GM19193 (cell line): Measurements from ENCODE around the gene PRSS36.

Source experiments
- POLR2A ChIP-seq: IDR thresholded peaks from 4 replicates; pipeline ENCODE4 v1.6.1; 2011; ENCODE audit not compliant: insufficient read depth, insufficient read length; ENCODE audit errors: extremely low read depth

PRSS36 gene

DNA sequence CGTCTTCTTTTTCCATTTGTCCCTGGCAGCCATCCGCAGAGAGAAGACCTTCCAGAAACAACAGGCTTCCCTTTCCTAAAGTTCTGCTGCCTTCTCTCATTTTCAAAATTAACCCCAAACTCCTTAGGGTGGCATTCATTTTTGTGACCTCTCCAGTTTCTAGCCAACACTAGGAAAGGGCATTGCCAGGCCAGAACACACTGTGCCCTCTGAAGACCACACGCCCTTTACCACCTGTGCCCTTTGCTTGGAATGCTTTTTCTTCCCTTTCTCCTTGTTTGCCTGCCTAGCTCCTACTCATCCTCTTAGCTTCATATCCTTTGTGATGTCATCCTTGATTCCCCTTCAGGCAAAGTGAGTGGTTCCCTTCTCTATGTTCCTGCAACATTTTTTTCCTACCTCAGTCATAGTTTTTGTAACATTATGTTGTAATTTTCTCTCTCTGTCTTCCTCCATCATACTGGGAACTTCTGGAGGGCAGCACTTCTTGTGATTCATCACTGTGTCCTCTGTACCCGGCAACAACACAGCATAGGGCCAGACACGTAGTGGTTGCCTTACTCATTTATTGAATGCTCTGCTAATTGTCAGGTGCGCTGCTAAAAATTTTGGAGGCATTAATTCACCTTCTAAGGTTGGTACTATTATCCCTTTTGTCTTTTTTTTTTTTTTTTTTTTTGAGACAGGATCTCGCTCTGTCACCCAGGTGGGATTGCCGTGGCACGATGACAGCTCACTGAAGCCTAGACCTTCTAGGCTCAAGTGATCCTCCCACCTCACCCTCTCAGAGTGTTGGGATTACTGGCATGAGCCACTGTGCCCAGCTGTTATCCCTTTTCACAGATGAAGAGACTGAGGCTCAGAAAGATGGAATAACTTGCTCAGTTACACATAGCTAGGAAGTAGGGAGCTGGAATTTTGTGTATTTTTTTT is 31.4 kb downstream of the PRSS36 start:
- TF ChIP-seq POLR2A: no peak

DNA sequence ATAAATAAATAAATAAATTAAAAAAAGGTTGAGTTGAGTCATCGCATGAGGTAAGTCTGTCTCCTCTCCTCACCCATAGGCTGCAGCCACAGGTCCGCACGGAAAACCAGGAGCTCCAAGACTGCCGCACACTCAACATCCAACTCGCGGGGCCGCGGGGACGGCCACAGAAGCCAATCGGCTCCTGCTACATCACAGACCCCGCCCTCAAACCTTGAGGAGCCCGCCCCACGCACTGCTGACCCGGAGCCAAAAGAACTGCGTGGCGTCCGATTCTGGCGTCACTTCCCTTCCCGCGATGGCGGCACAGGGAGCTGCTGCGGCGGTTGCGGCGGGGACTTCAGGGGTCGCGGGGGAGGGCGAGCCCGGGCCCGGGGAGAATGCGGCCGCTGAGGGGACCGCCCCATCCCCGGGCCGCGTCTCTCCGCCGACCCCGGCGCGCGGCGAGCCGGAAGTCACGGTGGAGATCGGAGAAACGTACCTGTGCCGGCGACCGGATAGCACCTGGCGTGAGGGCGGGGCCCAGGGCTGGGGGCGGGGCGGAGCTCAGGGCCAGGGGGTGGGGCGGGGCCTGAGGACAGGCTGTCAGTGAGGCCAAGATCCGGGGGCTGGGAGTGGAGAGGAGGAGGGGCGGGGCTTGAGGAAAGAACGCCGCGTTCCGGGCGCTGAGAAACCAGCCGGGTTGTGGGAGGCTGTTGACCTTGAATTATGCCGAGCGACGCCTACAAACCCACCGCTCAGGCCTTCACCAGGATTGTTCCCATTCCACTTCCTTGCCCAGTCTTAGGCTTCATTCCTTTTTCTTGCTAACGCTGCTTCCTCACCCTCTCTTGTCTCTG is 32.3 kb downstream of the PRSS36 start, which contains the start of gene KAT8:
TSS of gene KAT8 (plus strand) at position 281 of the 839 bp plus-strand sequence. CDS start at position 299, 18 bp downstream.
- TF ChIP-seq POLR2A: peak; percentile 94

DNA sequence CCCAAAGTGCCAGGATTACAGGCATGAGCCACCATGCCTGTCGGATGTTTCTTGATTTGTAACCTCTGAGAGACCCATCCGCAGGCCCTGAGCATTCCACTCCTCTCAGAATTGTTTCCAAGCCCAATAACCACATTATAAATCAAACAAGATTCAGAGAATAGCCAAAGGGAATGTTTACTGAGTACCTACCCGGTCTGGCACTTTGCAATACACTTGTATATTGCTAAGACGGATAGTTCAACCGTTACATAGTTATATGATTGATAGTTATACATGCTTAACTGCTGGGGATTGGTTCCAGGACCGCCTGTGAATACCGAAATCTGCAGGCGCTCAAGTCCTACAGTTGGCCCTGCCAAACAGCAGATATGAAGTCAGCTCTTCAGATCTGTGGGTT is 35.4 kb downstream of the PRSS36 start:
- no peak for TF ChIP-seq POLR2A

DNA sequence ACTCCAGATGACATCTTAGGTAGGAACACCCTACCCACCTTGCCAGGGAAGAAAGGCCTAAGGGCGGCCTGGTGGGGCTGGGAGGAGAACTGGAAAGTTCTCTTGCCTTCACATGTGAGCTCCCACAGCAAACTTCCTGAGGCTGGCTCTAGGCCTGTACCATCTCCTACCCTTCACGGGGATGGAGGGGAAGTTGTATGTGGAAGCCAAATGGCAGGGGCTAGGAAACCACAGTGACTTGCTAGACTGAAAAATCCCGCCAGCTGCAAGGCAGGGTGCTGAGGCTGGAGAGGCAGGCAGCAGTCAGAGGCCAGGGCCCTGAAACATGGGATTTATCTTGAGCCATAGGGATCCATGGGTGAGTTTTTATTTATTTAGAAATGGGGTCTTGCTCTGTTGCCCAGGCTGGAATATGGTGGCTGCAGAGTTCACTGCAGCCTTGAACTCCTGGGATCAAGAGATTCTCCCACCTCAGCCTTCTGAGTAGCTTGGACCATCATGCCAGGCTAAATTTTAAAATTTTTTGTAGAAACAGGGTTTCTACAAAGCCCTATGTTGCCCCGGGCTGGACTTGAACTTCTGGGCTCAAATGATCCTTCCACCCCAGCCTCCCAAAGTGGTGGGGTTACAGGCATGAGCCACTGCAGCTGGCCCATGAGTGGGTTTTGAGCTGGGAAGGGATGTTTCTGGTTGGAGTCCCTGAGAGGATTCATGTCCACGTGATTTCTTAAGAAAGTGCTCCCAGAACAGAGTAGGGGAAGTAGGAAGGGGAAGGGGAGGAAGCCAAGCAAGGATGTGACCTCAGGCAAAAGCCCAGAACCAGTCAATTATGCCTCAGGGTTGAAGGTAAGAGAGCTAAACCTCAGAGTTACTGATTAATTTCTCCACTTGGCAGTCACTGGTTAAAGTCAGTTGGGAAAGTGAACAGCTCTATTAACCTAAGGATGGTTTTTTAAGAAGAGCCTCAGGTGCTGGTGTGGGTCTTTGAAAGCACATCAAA is 36.4 kb downstream of the PRSS36 start:
- no peak for TF ChIP-seq POLR2A

DNA sequence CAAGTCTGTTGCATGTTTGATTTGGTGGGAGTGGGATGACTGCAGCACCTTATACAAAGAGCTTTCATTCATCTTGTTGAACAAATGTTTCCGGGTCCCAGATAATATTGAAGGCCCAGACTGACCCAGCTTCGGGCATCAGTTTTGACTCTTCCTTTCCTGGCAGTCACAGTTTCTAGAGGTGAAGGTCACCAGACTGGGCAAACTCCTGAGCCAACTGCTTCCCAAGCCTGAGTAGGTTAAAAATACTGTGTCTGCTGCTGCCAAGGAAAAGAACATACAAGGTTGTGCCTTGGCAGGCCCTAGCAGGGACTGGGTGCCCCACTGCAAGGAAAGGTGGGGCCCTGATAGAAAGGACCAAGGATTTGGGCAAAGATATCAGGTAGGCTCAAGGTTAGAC is 37.2 kb downstream of the PRSS36 start:
- no peak for TF ChIP-seq POLR2A

DNA sequence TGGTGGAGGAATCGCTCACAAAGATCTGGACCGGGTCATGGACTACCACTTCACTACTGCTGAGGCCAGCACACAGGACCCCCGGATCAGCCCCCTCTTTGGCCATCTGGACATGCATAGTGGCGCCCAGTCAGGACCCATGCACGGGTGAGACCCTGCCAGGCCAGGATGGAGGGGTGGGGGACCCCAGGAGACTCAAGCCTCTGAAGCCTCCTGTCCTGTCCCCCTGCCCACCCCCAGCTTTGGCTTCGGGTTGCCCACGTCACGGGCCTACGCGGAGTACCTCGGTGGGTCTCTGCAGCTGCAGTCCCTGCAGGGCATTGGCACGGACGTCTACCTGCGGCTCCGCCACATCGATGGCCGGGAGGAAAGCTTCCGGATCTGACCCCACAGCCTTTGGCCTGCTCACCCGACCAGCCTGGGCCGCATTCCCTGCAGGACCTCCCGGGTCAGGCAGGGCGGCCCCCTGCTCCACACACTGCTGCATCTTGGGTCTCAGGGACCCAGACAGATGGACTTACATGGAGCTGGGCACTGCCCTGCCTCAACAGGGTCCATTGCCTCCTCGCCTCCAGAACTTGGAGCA is 37.9 kb downstream of the PRSS36 start:
- no peak for TF ChIP-seq POLR2A

DNA sequence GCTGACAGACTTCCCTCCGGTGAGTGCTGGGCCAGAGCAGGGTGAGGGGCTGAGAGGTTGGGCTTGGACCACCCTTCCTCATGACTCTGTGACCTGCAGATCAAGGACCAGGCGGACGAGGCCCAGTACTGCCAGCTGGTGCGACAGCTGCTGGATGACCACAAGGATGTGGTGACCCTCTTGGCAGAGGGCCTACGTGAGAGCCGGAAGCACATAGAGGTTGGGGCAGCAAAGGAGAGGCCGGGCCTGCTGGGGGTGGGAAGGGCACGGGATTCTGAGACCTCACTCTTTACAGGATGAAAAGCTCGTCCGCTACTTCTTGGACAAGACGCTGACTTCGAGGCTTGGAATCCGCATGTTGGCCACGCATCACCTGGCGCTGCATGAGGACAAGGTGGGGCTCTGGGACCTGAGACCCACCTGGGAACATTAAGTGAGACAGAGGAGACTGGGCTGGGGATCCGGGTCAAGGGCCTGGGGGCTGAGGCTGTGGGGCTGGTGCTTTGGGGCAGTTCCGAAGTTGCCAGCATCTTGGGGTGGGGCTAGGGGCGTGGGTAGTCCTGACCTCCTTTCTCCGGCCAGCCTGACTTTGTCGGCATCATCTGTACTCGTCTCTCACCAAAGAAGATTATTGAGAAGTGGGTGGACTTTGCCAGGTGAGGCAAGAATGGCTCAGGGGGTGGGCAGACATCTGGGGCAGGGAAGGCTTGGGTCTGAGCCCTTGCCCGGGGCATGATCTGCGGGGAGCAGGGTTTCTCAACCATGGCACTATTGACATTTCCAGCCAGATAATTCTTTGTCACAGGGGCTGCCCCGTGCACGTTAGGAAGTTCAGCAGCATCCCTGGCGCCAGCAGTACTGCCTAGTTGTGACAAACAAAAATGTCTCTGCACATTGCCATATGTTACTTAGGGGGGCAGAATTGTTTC is 39.5 kb downstream of the PRSS36 start:
- TF ChIP-seq POLR2A: no peak

DNA sequence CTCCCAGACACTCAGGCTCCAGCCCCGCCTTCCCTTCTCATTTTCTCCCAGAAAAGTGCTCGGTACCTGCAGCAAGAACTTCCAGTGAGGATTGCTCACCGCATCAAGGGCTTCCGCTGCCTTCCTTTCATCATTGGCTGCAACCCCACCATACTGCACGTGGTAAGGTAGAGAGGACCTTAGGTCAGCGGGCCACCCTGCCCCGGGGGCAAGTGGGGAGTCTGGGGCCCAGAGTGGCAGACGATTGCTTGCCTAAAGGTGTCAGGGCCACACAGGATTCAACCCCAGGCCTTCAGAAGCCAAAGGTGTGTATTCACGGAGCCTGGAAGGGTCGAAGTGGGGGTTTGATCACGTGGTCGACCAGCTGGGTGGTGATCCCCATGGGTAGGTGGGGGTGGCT is 40.2 kb downstream of the PRSS36 start:
- TF ChIP-seq POLR2A: no peak

DNA sequence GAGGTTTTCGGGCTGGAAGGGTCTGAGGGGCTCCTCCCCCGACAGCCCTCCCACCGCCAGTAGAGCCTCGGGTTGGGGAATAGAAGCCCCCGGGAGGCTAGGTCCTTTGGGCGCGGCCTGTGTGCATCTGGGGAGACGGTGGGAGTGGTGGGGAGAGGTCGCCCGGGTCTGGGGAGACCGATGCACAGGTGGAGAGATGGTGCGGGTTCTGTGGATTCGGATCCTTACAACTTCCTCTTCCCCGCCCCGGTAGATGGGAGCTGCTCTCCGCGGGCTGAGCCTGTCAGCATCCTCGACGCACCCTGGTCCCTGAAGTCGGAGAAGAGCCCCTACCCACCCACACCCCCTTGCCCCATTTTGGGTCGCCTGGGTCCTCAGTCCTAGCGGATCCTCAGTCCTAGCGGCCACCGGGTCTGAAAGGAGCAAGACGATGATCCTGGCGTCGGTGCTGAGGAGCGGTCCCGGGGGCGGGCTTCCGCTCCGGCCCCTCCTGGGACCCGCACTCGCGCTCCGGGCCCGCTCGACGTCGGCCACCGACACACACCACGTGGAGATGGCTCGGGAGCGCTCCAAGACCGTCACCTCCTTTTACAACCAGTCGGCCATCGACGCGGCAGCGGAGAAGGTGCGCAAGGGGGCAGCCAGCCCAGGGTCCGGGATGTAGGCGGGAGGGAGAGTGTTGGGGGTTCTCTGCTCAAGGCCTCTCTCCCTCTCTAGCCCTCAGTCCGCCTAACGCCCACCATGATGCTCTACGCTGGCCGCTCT is 40.9 kb downstream of the PRSS36 start:
- no peak for TF ChIP-seq POLR2A

DNA sequence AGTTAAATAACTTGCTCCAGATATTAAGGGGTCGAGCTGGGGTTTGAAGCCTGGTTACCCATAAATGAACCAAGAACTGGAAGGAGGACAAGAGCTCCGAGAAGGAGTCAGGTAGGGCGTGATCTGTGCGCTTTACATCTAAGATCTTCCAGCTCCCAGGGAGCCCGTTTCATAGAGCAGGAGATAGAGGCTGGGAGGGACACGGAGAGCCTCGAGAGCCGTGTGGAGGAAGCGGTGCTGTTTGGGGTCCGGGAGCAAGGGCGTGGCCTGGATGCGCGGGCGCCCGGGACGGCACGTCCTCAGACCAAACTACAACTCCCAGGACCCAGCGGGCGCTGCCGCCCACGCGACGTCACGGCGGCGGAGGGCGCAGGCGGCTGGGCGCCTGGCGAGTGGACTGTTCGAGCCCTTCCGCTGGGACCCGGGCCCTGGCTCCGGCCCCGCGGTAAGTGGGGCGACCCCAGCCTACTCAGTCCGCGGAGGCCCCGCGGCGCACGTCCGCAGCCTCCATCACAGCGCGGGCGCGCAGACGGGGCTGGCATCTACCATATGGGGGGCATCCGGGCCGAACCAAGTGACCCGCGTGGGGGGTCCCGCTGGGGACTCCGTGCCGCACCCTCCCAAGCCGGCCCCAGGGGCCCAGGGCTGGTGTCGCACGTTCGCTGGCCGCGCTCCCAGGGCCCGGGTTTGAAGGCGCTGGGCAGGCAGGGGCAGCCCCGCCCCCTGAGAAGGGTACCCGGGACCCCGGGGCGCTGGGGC is 41.7 kb downstream of the PRSS36 start, which contains the start of gene BCKDK:
TSS of gene BCKDK (plus strand) at position 352 of the 759 bp plus-strand sequence. CDS start 838 bp downstream, outside the sequence.
- TF ChIP-seq POLR2A: peak; percentile 65

DNA sequence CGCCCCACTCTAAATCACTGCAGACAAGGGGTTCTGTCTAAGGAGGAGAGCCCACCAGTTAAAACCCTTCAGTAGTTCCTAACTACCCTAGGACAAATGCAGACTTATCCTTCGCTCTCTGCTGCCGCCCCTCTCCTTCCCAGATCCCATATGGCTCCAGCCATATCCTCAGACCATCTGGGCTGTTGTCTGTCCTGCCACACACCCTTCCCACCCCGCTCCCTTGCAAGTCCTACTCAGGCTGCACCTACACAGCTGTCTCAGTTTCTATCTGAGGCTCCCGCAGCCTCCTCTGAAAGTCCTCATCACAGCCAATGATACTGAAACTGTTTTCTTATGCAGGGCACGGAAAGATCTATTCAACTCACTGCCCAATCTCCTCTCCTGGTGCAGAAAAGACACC is 42.4 kb downstream of the PRSS36 start:
- TF ChIP-seq POLR2A: no peak
